IMR-90 (cell line): ENCODE results near the gene DHRS7B. TPM values are rescaled to one million over a fixed set of nuclear protein-coding genes. Genes with fewer than 3 reads are reported as not detected.

Experiments
- ATAC-seq: fragments of 200-7000 bp; cut with Tn5 transposase; 2 replicates; pipeline ENCODE4 v1.9.1; 2020; ENCODE audit warnings: low read depth, mild to moderate bottlenecking, moderate library complexity
- BruUV-seq: library from RNA; stranded (reverse); fragments of 400-500 nt; replicated peaks from 2 replicates; lab custom pipeline; 2021; lab: Mats Ljungman, UMichigan
- CTCF ChIA-PET: fragments of 300-600 bp; formaldehyde crosslinking; extraction: SDS; loops from one replicate; lab custom pipeline; 2021; ENCODE audit warnings: antibody characterized with exemption; lab: Yijun Ruan, JAX
- POLR2A ChIA-PET: fragments of 300-600 bp; sonication (Branson Sonifier 250); formaldehyde crosslinking; loops from one replicate; lab custom pipeline; 2022; ENCODE audit warnings: antibody characterized with exemption; ENCODE audit not compliant: unreplicated experiment; lab: Charles Lee
- DNase-seq: peaks from one replicate; pipeline ENCODE4 v3.0.0; 2013
- H2AFZ ChIP-seq: replicated peaks from 2 replicates; pipeline ENCODE3; 2013; ENCODE audit warnings: low read length, mild to moderate bottlenecking; ENCODE audit not compliant: poor library complexity
- H2AK5ac ChIP-seq: 2 replicates; pipeline ENCODE4 v1.6.1; 2013; ENCODE audit warnings: low read depth, low read length, inconsistent platforms
- H2AK9ac ChIP-seq: replicated peaks from 2 replicates; pipeline ENCODE3; 2013; ENCODE audit warnings: mild to moderate bottlenecking, low read depth, low read length, moderate library complexity; ENCODE audit not compliant: poor library complexity
- H2BK120ac ChIP-seq: 2 replicates; pipeline ENCODE4 v1.6.1; 2013; ENCODE audit warnings: low read depth, low read length, inconsistent platforms
- H2BK15ac ChIP-seq: 3 replicates; pipeline ENCODE4 v1.6.1; 2013; ENCODE audit warnings: low read depth, low read length, inconsistent platforms
- H2BK20ac ChIP-seq: 2 replicates; pipeline ENCODE4 v1.6.1; 2013; ENCODE audit warnings: low read depth, mild to moderate bottlenecking, inconsistent platforms, low read length, moderate library complexity
- H2BK5ac ChIP-seq: 2 replicates; pipeline ENCODE4 v1.6.1; 2013; ENCODE audit warnings: mild to moderate bottlenecking, low read depth, low read length, inconsistent platforms; ENCODE audit not compliant: poor library complexity, severe bottlenecking
- H3K14ac ChIP-seq: replicated peaks from 2 replicates; pipeline ENCODE4 v1.6.1; 2013; ENCODE audit warnings: low read depth, low read length, inconsistent platforms
- H3K18ac ChIP-seq: 2 replicates; pipeline ENCODE4 v1.6.1; 2013; ENCODE audit warnings: low read depth, low read length, control low read depth
- H3K23ac ChIP-seq: 2 replicates; pipeline ENCODE4 v1.6.1; 2013; ENCODE audit warnings: low read depth, low read length, inconsistent platforms
- H3K27ac ChIP-seq: 2 replicates; pipeline ENCODE4 v1.5.1; 2013; ENCODE audit warnings: mild to moderate bottlenecking, control low read depth, low read length; ENCODE audit not compliant: insufficient read depth
- H3K27me3 ChIP-seq: 2 replicates; pipeline ENCODE4 v1.6.1; 2013; ENCODE audit warnings: low read length; ENCODE audit not compliant: control insufficient read depth, insufficient read depth
- H3K36me3 ChIP-seq: 2 replicates; pipeline ENCODE4 v1.6.1; 2013; ENCODE audit warnings: low read length, mixed read lengths; ENCODE audit not compliant: control insufficient read depth, insufficient read depth
- H3K4ac ChIP-seq: 2 replicates; pipeline ENCODE4 v1.6.1; 2013; ENCODE audit warnings: low read depth, low read length, inconsistent platforms
- H3K4me1 ChIP-seq: 2 replicates; pipeline ENCODE4 v1.6.1; 2013; ENCODE audit warnings: low read length, mixed read lengths; ENCODE audit not compliant: control insufficient read depth, insufficient read depth
- H3K4me2 ChIP-seq: 2 replicates; pipeline ENCODE4 v1.6.1; 2013; ENCODE audit warnings: low read depth, mild to moderate bottlenecking, control low read depth, low read length, moderate library complexity
- H3K4me3 ChIP-seq: 2 replicates; pipeline ENCODE4 v1.5.1; 2013; ENCODE audit warnings: low read depth, mild to moderate bottlenecking, control low read depth, low read length, moderate library complexity; ENCODE audit not compliant: insufficient read depth
- H3K56ac ChIP-seq: 2 replicates; pipeline ENCODE4 v1.6.1; 2013; ENCODE audit warnings: low read length, inconsistent platforms; ENCODE audit not compliant: insufficient read depth; ENCODE audit errors: extremely low read depth
- H3K79me1 ChIP-seq, 2 experiments: 2 replicates each; pipeline ENCODE4 v1.6.1; 2013; ENCODE audit warnings: low read length in 2 of 2, inconsistent platforms in 1 of 2, low read depth in 1 of 2
- H3K9ac ChIP-seq: 2 replicates; pipeline ENCODE4 v1.6.1; 2013; ENCODE audit warnings: low read depth, low read length, control low read depth
- H3K9me1 ChIP-seq: 2 replicates; pipeline ENCODE4 v1.6.1; 2013; ENCODE audit warnings: low read length, inconsistent platforms; ENCODE audit not compliant: insufficient read depth
- H3K9me3 ChIP-seq: 2 replicates; pipeline ENCODE4 v1.6.1; 2013; ENCODE audit warnings: low read length; ENCODE audit not compliant: control insufficient read depth, insufficient read depth
- H4K20me1 ChIP-seq: 2 replicates; pipeline ENCODE4 v1.6.1; 2013; ENCODE audit warnings: low read length, inconsistent platforms; ENCODE audit not compliant: insufficient read depth
- H4K5ac ChIP-seq: 2 replicates; pipeline ENCODE4 v1.6.1; 2013; ENCODE audit warnings: mild to moderate bottlenecking, low read depth, low read length, control low read depth
- H4K8ac ChIP-seq, 2 experiments: 2 replicates each; pipeline ENCODE4 v1.6.1; 2013; ENCODE audit warnings: low read depth in 2 of 2, low read length in 2 of 2, control low read depth in 1 of 2, inconsistent platforms in 1 of 2
- H4K91ac ChIP-seq: 2 replicates; pipeline ENCODE4 v1.6.1; 2013; ENCODE audit warnings: low read depth, low read length, inconsistent platforms; ENCODE audit not compliant: insufficient read depth
- CHD1 ChIP-seq: IDR thresholded peaks from 2 replicates; pipeline ENCODE4 v1.6.1; 2012; ENCODE audit warnings: low read depth, low read length, improper control_type of control experiment
- MAFK ChIP-seq: IDR thresholded peaks from 2 replicates; pipeline ENCODE4 v1.6.1; 2012; ENCODE audit warnings: low read depth, low read length, improper control_type of control experiment
- NFE2L2 ChIP-seq: fragments of 150-350 bp; IDR thresholded peaks from 2 replicates; pipeline ENCODE4 v1.6.1; 2016; ENCODE audit warnings: low read depth, mild to moderate bottlenecking, low read length
- POLR2A ChIP-seq: IDR thresholded peaks from 2 replicates; pipeline ENCODE4 v1.6.1; 2012; ENCODE audit warnings: mild to moderate bottlenecking, low read depth, low read length
- USF2 ChIP-seq: fragments of 150-350 bp; IDR thresholded peaks from 2 replicates; pipeline ENCODE4 v1.6.1; 2017; ENCODE audit warnings: mild to moderate bottlenecking, antibody characterized with exemption, low read length, low read depth
- WGBS, 2 experiments: methylation state at CpG; one replicate each; pipeline versions ENCODE4 v1.1.5 to v1.1.7; 2013; ENCODE audit warnings: missing lambda C conversion rate in 2 of 2; ENCODE audit not compliant: insufficient read length in 1 of 2; ENCODE audit errors: extremely low coverage in 2 of 2; 5-methylcytosine and 5-hydroxymethylcytosine counted together
- dilution Hi-C: fragments of 300-500 bp; cut with HindIII; formaldehyde crosslinking; loops from one replicate; pipeline ENCODE4 v1.14.3; 2018; ENCODE audit warnings: low sequenced_read_pairs; ENCODE audit not compliant: unreplicated experiment
- in situ Hi-C: fragments of 300-500 bp; cut with MboI; formaldehyde crosslinking; loops from 3 replicates; pipeline ENCODE4 v1.14.3; 2019; ENCODE audit warnings: low sequenced_read_pairs, inconsistent platforms, mixed read lengths
- intact Hi-C: fragments of 100-400 bp; cut with micrococcal nuclease; formaldehyde crosslinking; loops from 2 replicates; pipeline ENCODE4 v1.10.0; 2022
- polyA plus RNA-seq, 3 experiments: library from polyadenylated mRNA; depleted of rRNA; stranded (reverse); fragments of >200 nt; gene quantifications; 2 replicates each; pipeline ENCODE4 v1.2.3, GENCODE V29; 2012; ENCODE audit warnings: low replicate concordance in 1 of 3
- total RNA-seq: library from RNA; depleted of rRNA; stranded (reverse); fragments of >200 nt; gene quantifications from 2 replicates; pipeline ENCODE4 v1.2.3, GENCODE V29; 2012

DHRS7B gene
- total and polyA plus RNA-seq, 2 of the 4 experiments (the other 2 are of a cell fraction), result 24.4 to 34.4 TPM

GRCh38 chr17:21132428-21132827, 5.7 kb downstream of the DHRS7B start:
- no peaks in the 10 kb centered on the region for H3K4me1 ChIP-seq
- TF ChIP-seq POLR2A (no peak), CHD1 (no peak), MAFK (no peak), NFE2L2 (no peak), USF2 (no peak)
- H3K79me1 ChIP-seq, result peaks cover 10 to 12% of the 10 kb centered on the region in 2 experiments
- H3K27me3 ChIP-seq, result no peaks in the 10 kb centered on the region
- H2AK5ac ChIP-seq, result no peak overlapping the region
- ATAC-seq (no peak), DNase-seq (no peak)
- H3K14ac ChIP-seq, result no peak overlapping the region
- H3K4ac ChIP-seq, result no peak overlapping the region
- dilution Hi-C loops, result no loop called here
- no peak overlapping the region for H3K4me2 ChIP-seq
- H4K8ac ChIP-seq, result no peak overlapping the region
- H2BK120ac ChIP-seq, result no peak overlapping the region
- no peak overlapping the region for H2AK9ac ChIP-seq
- H4K5ac ChIP-seq, result no peak overlapping the region
- no peak overlapping the region for H2BK5ac ChIP-seq
- no peak overlapping the region for H3K18ac ChIP-seq
- in situ Hi-C loops, result no loop called here
- no peak overlapping the region for H2BK20ac ChIP-seq
- no peak overlapping the region for H3K9ac ChIP-seq
- no peaks in the 10 kb centered on the region for H3K9me1 ChIP-seq
- H3K36me3 ChIP-seq, result no peaks in the 10 kb centered on the region
- BruUV-seq, result no TSS peak
- CTCF ChIA-PET, result interaction anchor here (0.6 to 0.7 kb wide), 3 partner anchors 26 to 380 kb away, joined by 4 to 5 read pairs (median 5); no protein-coding TSS in a partner anchor
- H3K27ac ChIP-seq, result no peak overlapping the region
- H2BK15ac ChIP-seq, result no peak overlapping the region
- H3K9me3 ChIP-seq, result peaks cover 2% of the 10 kb centered on the region; the same call in 1 of the 2 replicates
- no CpG with 5 or more reads among the region's 1 CpG for WGBS, 2 experiments
- H3K23ac ChIP-seq, result no peak overlapping the region
- H2AFZ ChIP-seq, result no peak overlapping the region
- H4K20me1 ChIP-seq, result no peaks in the 10 kb centered on the region
- no peak overlapping the region for H4K91ac ChIP-seq
- intact Hi-C loops, result no loop called here
- no peak overlapping the region for H3K4me3 ChIP-seq
- POLR2A ChIA-PET, result no interaction called here
- H3K56ac ChIP-seq, result no peak overlapping the region
